BLaER1 (cell line): ENCODE measurements around the gene CLCN7.

Experiments used
- H3K27ac ChIP-seq: shearing (Covaris generic); formaldehyde crosslinking; 2 replicates; pipeline ENCODE4 v1.8.1; 2022
- H3K27me3 ChIP-seq: shearing (Covaris generic); formaldehyde crosslinking; 2 replicates; pipeline ENCODE4 v1.8.1; 2022
- H3K36me3 ChIP-seq: shearing (Covaris generic); formaldehyde crosslinking; 2 replicates; pipeline ENCODE4 v1.8.1; 2022
- H3K4me1 ChIP-seq: shearing (Covaris generic); formaldehyde crosslinking; 2 replicates; pipeline ENCODE4 v1.8.1; 2022
- H3K4me2 ChIP-seq: shearing (Covaris generic); formaldehyde crosslinking; 2 replicates; pipeline ENCODE4 v1.8.1; 2022
- H3K4me3 ChIP-seq: shearing (Covaris generic); formaldehyde crosslinking; 2 replicates; pipeline ENCODE4 v1.8.1; 2022
- H3K9ac ChIP-seq: shearing (Covaris generic); formaldehyde crosslinking; 2 replicates; pipeline ENCODE4 v1.8.1; 2022
- H3K9me3 ChIP-seq: shearing (Covaris generic); formaldehyde crosslinking; 2 replicates; pipeline ENCODE4 v1.8.1; 2022
- H4K20me1 ChIP-seq: shearing (Covaris generic); formaldehyde crosslinking; 2 replicates; pipeline ENCODE4 v1.8.1; 2022
- Cebpa-rat ChIP-seq: shearing (Covaris generic); IDR thresholded peaks from 2 replicates; pipeline ENCODE4 v1.8.1; 2022

CLCN7 gene

DNA sequence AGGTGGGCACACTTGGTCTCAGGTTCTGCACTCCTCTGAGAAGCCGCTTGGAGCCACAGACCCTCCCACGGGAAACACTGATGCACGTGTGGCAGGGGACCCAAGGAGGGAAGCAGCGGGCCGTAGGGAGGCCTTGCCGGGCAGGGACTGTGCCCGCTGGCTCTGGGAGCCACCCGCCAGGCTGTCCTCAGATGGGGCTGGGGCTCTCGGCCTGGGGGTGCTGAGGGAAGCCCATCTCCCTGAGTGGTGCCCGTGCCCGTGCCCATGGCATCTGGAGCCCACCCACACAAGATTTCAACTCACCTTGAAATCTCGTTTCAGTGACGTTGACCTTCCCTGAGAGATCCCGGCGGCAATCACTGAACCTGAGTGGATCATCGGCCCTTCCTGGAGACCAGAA, 17.9 kb downstream of the CLCN7 start:
- no peaks in the 10 kb centered on the region for H3K9me3 ChIP-seq
- H3K4me2 ChIP-seq, result peak overlapping the region; percentile 93
- peaks cover 83% of the 10 kb centered on the region for H3K4me1 ChIP-seq
- peak overlapping the region; percentile 84 for H3K27ac ChIP-seq
- peaks cover 90% of the 10 kb centered on the region for H3K36me3 ChIP-seq
- H4K20me1 ChIP-seq, result peaks cover 61% of the 10 kb centered on the region
- peak overlapping the region; percentile 63 for H3K9ac ChIP-seq
- no peak overlapping the region for H3K4me3 ChIP-seq
- no peaks in the 10 kb centered on the region for H3K27me3 ChIP-seq
- TF ChIP-seq Cebpa-rat, result no peak

GRCh38 chr16:1455190-1456171, 19.3 kb downstream of the CLCN7 start:
- Histone ChIP-seq H3K4me3 (no peak overlapping the region), H3K9ac (peak overlapping the region; percentile 65; the same call in 1 of the 2 replicates), H3K36me3 (peaks cover 90% of the 10 kb centered on the region), H3K27ac (peak overlapping the region; percentile 69), H4K20me1 (peaks cover 46% of the 10 kb centered on the region), H3K4me2 (peak overlapping the region; percentile 49), H3K4me1 (peaks cover 73% of the 10 kb centered on the region), H3K9me3 (no peaks in the 10 kb centered on the region), H3K27me3 (no peaks in the 10 kb centered on the region)
- no peak for TF ChIP-seq Cebpa-rat

DNA sequence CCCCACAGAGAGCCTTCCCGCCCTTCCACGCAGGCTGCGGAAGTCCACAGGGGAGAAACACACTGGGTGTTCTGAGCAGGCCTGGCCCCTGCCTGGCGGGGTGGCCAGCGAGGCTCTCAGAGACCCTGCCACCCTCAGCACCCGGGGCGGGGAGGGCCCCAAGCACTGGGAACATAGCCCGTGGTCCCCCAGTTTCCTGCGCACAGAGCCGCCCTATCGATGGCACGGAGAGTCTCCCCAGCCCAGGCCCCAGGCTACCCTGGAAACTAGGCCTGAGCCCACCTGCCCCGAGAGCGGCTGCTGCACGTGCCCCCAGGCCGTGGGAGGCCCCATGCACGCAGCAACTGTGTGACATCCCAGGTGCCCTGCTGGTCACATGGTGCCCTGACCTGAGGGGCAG, 20.3 kb downstream of the CLCN7 start:
- peaks cover 37% of the 10 kb centered on the region for H4K20me1 ChIP-seq
- peak overlapping the region; percentile 69 for H3K27ac ChIP-seq
- no peaks in the 10 kb centered on the region for H3K27me3 ChIP-seq
- H3K9ac ChIP-seq, result peak overlapping the region; percentile 65
- H3K4me3 ChIP-seq, result no peak overlapping the region
- H3K4me1 ChIP-seq, result peaks cover 63% of the 10 kb centered on the region
- peak overlapping the region; percentile 49 for H3K4me2 ChIP-seq
- peaks cover 91% of the 10 kb centered on the region for H3K36me3 ChIP-seq
- TF ChIP-seq Cebpa-rat, result no peak
- H3K9me3 ChIP-seq, result no peaks in the 10 kb centered on the region

GRCh38 chr16:1453316-1453715, 21.5 kb downstream of the CLCN7 start:
- H3K4me1 ChIP-seq, result peaks cover 51% of the 10 kb centered on the region
- peak overlapping the region; percentile 49; the same call in 1 of the 2 replicates for H3K4me2 ChIP-seq
- H3K36me3 ChIP-seq, result peaks cover 99% of the 10 kb centered on the region
- TF ChIP-seq Cebpa-rat, result no peak
- peaks cover 26% of the 10 kb centered on the region for H4K20me1 ChIP-seq
- no peaks in the 10 kb centered on the region for H3K27me3 ChIP-seq
- H3K4me3 ChIP-seq, result no peak overlapping the region
- no peaks in the 10 kb centered on the region for H3K9me3 ChIP-seq
- peak overlapping the region; percentile 65; the same call in 1 of the 2 replicates for H3K9ac ChIP-seq
- peak overlapping the region; percentile 69 for H3K27ac ChIP-seq

DNA sequence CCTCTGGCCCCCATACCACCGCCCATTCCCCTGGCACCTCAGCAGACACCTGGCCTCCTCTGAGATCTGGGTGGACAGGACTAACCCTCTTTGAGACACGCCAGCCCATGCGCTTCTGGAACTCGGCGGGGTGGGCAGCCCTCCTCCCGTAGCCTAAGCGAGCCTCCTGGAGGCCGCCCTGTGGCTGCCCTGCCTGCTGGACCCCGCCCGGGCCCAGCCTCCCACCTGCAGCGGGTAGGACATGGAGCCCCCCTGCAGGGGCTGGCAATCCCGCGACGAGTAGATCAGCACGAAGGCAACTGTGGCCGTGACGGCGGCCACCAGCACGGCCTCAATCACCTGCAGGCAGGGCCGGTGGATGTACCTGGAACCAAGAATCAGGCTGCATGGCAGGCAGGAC, 22.3 kb downstream of the CLCN7 start:
- Histone ChIP-seq H3K36me3 (peaks cover 99% of the 10 kb centered on the region), H4K20me1 (peaks cover 18% of the 10 kb centered on the region; the same call in 1 of the 2 replicates), H3K4me1 (peaks cover 48% of the 10 kb centered on the region), H3K4me2 (no peak overlapping the region), H3K27me3 (no peaks in the 10 kb centered on the region), H3K9me3 (no peaks in the 10 kb centered on the region), H3K27ac (no peak overlapping the region), H3K4me3 (no peak overlapping the region), H3K9ac (no peak overlapping the region)
- no peak for TF ChIP-seq Cebpa-rat

DNA sequence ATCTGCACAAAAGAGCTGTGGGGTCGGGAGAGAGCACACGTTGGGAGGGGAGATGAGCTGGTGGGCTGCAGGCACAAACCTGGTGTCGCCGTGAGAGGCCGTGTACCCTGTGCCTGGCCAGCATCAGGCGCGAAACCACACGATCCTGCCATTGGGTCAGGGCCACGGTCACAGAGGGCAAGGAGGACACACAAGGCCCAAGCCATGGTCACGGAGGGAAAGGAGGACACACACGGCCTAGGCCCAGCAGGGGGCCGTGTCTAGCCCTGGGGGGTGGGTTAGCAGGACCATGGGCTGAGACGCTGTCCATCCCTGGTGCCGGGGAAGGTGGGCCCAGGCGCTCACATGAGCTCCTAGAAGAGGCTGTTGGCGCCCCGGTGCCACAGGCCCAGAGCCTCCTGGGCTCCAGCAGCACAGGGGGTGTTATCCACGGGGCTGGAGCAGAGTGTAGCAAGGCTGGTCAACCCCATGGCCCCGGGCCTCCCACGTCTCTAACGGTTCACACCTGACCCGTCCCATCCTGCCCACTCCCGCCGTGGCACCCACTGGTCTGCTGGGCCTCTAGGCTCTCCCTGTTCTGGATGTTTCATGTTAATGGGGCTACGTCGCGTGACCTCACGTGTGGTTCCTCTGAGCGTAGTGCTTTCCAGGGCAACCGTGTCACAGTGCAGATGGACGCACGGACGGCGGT, 23.0 kb downstream of the CLCN7 start:
- H3K9me3 ChIP-seq, result no peaks in the 10 kb centered on the region
- H3K9ac ChIP-seq, result no peak overlapping the region
- no peak for TF ChIP-seq Cebpa-rat
- H3K27ac ChIP-seq, result no peak overlapping the region
- H3K4me3 ChIP-seq, result no peak overlapping the region
- peaks cover 46% of the 10 kb centered on the region for H3K4me1 ChIP-seq
- peaks cover 11% of the 10 kb centered on the region; the same call in 1 of the 2 replicates for H4K20me1 ChIP-seq
- peaks cover 98% of the 10 kb centered on the region for H3K36me3 ChIP-seq
- no peaks in the 10 kb centered on the region for H3K27me3 ChIP-seq
- no peak overlapping the region for H3K4me2 ChIP-seq

GRCh38 chr16:1450841-1451240, 24.0 kb downstream of the CLCN7 start:
- Histone ChIP-seq H3K9ac (no peak overlapping the region), H3K36me3 (peaks cover 98% of the 10 kb centered on the region), H3K4me3 (no peak overlapping the region), H3K27me3 (no peaks in the 10 kb centered on the region), H3K27ac (no peak overlapping the region), H3K4me2 (no peak overlapping the region), H4K20me1 (peaks cover 1% of the 10 kb centered on the region; the same call in 1 of the 2 replicates), H3K9me3 (no peaks in the 10 kb centered on the region), H3K4me1 (peaks cover 46% of the 10 kb centered on the region)
- no peak for TF ChIP-seq Cebpa-rat

DNA sequence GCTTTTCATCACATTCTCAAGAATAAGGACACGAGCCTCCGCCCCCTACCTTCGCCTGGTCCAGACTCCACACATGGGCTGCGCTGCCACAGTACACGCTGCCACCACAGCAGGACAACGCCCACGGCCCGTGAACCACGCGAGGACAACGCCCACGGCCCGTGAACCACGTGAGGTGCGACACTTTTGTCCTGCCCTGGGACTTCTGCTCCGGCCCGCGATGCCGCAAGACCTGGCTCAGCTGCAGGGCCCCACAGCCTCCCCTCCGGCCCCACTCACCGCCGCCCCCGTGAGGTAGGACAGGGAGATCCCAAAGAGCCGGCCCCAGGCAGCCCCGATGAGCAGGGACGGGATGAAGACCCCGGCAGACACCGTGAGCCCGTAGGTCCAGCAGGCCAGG, 24.6 kb downstream of the CLCN7 start:
- no peaks in the 10 kb centered on the region for H3K9me3 ChIP-seq
- H3K36me3 ChIP-seq, result peaks cover 93% of the 10 kb centered on the region
- no peak overlapping the region for H3K9ac ChIP-seq
- peaks cover 46% of the 10 kb centered on the region for H3K4me1 ChIP-seq
- no peak overlapping the region; the same call in 1 of the 2 replicates for H3K27ac ChIP-seq
- TF ChIP-seq Cebpa-rat, result no peak
- H3K4me2 ChIP-seq, result no peak overlapping the region
- no peaks in the 10 kb centered on the region for H3K27me3 ChIP-seq
- no peak overlapping the region for H3K4me3 ChIP-seq
- no peaks in the 10 kb centered on the region; the same call in 1 of the 2 replicates for H4K20me1 ChIP-seq

- no peak for TF ChIP-seq Cebpa-rat
These were observed 25.5 kb downstream of the CLCN7 start for GRCh38 chr16:1449201-1449788.

More at GRCh38 chr16:1449201-1449788, 25.5 kb downstream of the CLCN7 start:
- Histone ChIP-seq H3K36me3 (peaks cover 83% of the 10 kb centered on the region), H3K27me3 (no peaks in the 10 kb centered on the region), H3K4me3 (no peak overlapping the region), H4K20me1 (no peaks in the 10 kb centered on the region), H3K9ac (no peak overlapping the region), H3K4me2 (no peak overlapping the region), H3K4me1 (peaks cover 46% of the 10 kb centered on the region), H3K27ac (no peak overlapping the region), H3K9me3 (no peaks in the 10 kb centered on the region)
